Midbrain (tissue), 1 donor: ENCODE results near the gene NKX6-2.
"Not testable (repeated sequence)": the region's sequence is repeated elsewhere in the genome, so short reads cannot be mapped to it uniquely, and the experiment has no call there.

ENCODE experiments used
- DNase-seq: peaks from one replicate; lab custom pipeline; 2025; lab: John Stamatoyannopoulos, UW

NKX6-2 gene

DNA sequence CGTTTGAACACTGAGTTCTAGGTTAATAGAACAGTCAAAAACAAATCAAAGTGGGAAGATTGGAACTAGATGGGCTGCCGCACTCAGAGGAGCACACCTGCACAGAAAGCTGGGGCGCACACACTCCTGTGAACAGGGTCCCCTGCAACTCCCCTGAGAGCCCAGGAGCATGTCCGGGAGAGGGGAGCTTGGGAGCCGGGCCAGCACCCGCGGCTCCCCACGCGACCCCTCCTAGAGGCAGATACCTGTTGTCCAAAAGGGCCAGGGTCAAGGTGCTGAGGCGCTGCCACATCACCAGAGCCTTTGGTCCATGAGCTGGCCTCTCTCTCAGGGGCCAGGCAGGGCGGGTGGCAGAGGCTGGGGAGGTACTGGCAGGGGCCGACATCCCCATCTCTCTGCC is 5.6 kb downstream of the NKX6-2 start:
- no peak for DNase-seq

DNA sequence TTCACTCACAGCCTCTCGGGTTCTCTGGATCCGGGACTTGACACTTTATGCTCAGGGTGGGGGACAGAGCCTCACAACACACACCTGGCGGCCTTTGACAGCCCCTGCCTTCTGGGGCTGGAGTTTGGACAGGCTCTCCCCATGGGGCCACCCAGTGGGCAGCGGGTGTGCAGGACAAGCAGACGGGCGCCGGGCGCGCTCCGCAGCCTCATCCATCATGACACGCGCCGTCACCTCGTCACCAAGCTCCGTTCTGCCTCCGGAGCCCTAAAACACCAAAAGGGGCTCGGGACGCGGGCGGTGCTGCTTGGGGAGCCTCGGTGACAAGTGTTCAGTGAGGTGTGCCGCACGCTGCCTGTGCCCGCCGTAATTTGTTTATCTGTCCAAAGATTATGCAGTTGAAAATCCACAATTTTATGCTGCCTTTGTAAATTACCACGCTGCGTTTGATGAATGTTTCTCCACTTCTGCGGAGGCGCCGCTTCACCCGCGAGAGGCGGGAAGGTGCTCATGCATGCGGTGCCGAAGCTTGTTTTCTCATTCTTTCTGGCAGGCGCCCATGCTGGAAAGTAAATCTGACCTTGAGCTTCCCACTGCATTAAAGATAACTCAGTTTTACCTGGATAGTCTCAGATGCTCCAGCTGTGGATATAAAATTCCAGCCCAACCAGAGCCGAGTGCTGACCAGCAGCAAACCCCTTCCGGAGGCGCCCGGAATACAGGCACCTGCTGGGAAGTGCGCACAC is 6.2 kb downstream of the NKX6-2 start:
- DNase-seq, result no peak

DNA sequence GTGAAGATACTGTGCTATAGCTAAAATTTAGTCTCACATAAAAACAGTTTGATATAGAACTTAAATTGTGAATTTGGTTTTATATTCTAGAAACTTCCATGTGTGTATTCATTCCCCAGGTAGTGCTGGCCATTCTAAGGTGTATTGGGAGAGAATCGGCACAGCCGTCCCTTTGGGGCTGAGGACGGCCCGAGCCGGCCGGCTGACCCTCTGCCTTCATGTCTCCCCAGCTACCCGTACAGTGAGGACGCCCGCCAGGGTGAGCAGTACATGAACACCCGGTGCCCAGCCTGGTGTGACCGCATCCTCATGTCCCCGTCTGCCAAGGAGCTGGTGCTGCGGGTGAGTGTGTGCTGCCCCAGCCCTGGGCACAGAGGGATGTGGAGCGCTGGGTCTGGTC is 8.5 kb downstream of the NKX6-2 start:
- DNase-seq, result no peak

DNA sequence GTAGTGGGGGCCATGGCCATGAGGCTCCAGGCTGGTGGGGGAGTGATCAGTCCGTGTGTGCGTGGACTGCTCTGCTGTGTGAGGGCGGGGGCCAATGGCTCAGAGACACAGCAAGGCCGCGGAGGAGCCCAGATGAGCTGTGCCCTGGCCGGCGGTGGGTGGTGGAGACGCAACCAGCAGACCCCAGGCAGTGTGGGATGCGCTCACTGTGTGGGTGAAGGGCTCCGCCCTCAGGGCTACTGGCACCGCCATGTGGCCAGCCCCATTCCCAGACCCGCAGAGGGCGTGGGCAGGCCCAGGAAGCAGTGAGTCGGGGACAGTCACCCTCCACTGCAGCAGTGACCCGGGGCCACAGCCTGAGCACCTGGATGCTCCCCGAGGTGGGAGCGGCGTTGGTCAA is 9.1 kb downstream of the NKX6-2 start:
- DNase-seq, result no peak

DNA sequence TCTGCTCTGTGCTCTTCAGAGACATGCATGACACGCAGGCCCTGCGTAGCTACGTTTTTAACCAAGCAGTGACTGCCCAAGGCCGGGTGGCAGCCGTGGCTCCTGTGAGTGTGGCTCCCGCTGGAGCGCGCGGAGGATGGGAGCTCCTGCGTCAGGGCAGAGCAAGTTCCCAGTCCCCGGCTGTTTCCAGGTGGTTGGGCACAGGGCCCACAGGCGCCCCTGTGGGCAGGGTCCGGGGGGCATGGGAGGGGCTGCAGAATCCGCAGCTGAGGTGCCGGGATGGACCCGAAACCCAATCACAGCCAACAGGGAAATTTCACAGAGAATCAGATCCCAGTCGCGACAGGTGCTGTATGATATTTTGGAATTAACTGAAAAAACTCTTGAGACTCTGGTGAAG is 9.8 kb downstream of the NKX6-2 start:
- no peak for DNase-seq

DNA sequence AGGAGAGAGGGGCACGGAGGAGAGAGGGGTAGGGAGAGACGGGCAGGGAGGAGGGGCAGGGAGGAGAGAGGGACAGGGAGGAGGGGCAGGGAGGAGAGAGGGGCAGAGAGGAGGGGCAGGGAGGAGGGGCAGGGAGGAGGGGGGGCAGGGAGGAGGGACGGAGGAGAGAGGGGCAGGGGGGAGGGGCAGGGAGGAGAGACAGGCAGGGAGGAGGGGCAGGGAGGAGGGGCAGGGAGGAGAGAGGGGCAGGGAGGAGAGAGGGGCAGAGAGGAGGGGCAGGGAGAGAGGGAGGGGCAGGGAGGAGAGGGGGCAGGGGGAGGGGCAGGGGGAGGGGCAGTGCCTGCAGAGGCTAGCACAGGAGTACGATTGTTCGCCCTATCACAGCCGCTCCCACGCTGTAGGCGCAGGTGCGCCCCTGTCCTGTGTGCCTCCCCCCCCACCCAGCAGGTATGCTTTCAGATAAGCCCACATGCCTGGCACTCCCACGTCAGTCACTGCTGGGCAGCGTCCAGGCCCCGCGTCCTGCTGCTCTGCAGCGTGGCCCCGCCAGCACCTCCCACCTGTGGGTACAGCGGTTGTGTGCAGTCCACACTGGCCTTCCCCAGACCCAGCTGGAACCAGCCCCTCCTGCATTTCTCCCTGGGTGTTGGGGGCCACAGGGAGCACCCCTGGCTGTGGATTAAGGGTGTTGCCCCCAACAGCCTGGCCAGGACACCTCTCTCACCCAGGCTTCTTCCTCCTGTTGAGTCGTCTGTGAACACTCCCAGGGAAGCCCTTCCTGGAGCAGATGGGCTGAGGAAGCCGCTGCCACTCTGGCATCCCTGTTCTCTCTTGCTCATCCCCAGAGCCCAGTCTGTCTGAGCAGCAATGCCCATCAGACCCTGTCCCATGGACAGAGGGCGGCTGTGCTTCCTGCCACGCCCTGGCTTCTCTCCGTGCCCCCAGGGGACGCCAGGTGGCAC is 10.8 kb downstream of the NKX6-2 start:
- DNase-seq, result peak; percentile 90

DNA sequence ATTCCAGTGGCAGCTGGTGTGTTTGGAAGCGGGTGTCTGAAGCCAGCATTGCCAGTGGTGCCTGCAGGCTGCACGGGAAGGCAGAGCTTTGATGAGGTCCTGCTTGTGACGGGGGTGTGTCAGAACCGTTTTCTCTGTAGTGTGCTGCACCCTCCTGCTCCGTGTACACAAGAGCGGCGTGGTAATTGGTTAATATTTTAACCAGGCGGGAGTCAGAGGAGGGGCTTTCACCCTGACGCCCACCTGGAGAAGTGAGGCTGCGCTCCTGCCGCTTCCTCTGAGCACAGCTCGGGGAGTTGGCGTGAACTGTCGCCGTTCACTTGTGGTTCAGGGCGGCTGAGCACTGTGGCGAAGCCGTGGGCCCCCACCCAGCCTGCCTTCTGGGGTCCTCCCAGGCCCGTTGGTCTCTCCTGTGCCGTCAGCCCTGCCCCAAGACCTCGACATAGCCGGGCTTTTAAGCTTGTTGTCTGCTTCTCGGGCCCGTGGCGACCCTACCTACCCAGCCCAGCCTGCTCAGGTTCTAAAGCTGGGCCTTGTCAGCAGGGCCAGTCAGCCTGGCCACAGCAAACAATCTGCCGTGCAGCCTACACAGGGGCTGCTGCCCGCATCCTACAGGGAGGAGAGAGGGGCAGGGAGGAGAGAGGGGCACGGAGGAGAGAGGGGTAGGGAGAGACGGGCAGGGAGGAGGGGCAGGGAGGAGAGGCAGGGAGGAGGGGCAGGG is 11.6 kb downstream of the NKX6-2 start:
- DNase-seq, result no peak

DNA sequence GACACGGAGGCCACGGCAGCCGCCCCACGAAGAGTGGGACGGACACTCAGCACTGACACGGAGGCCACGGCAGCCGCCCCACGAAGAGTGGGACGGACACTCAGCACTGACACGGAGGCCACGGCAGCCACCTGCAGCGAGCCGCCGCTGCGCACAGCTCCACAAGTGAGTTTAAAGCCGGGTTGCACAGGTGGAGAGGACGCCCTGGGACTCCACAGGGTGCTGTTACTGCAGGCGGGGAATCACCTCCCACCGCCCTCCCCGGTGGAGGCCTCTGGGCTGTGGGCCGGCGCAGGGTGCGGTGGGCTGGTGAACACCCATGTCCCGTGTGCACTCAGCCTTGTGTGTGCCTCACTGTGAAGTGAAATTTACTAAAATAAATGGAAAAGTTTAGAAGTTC is 13.1 kb downstream of the NKX6-2 start:
- DNase-seq, result not testable (repeated sequence)

DNA sequence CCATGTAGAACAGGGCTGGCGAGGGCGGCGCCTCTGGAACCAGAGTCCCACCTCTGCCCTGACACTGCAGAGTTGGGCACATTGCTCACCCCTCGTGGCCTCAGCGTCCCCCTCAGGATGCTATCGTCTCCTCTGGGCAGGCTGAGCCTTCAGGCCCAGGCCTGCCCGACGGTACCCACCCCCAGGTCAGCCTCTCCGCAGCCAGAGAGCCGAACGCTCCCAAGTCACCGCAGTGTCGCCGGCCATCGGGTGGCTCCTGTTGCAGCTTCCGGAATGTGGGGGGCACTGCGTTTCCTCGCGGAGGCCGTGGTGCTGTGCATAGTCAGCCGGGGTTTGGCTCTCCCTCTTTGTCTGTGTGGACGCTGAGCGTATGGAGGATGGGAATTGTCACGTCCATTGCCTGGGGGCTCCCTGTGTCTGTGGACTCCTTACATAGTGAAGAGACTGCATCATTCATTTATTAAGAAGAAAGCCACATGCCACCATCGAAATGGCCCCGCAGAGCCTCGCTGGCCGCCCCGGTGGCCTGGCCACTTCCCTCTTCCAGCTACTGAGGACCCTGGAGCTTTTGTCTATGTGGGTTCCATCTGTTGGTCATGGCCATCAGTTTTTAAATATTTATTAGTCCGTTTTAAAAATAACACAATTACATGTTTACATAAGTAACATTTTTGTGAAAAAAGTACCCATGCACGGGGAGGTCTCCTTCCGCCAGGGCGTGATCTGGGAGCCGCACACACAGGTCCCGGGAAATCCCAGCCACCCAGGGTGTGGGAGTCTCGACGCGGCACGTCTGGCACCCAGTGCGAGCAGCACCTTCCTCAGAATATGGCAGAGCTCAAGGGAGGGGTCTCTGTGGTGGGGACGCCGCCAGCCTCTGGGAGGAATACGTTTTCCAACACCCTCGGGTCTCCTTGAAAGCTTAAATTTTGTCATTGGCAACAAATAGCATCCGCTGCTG is 15.6 kb downstream of the NKX6-2 start:
- DNase-seq, result no peak

DNA sequence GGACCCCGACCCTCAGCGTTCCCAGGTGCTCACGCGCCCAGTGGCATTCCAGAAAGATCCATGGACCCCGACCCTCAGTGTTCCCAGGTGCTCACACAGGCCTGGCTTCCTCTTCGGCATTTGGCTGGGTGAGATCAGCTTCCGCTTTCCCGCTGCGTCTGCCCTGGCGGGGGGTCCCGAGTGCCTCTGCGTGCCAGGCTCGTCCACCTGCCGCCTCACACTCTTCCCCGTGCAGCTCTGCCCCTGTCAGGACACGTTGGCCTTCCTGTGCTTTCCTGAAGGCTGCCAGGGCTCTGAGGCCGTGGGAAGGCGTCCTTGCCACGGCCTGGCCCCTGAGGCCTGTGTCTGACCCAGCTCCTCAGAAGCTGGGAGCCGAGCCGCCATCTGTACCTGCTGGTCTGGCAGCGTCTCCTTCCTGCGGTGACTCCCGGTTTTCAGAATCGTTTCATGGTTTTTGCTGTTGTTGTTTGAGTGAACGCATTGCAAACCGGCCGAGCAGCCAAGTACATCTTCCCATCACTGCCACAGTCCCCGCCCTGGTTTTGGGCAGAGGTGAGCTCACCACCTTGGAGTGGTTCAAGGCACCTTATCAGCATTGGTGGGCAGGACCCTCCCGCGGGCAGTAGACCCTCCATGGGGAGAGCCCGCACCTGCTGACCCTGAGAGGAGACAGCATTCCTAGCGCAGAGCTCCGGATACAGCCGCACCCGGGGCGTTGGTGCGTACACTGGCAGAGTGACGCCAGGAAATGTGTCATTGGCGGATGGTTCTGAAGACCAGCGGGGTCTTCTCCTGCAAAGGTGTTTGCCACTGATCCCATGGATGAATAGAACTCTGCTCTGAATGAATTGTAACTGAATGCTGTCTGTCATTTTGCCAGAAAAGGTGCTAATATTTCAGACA is 17.4 kb downstream of the NKX6-2 start:
- no peak for DNase-seq

DNA sequence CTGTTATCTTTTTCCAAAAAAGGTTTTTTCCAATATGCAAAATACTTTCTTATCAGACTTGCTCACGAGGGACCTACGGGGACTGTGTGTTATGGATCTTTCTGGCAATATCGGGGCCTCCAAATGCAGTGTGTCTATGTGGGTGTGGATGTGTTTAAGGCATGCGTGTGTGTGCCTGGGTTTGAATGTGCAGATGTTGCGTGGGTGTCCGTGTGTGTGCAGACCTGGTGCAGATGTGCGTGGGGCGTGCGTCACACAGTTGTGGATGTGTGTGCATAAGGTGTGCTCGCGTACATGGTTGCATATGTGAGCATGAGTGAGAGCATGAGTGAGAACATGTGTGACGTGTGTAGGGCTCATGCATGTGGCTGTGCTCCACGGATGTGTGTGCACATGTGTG is 19.7 kb downstream of the NKX6-2 start:
- no peak for DNase-seq

DNA sequence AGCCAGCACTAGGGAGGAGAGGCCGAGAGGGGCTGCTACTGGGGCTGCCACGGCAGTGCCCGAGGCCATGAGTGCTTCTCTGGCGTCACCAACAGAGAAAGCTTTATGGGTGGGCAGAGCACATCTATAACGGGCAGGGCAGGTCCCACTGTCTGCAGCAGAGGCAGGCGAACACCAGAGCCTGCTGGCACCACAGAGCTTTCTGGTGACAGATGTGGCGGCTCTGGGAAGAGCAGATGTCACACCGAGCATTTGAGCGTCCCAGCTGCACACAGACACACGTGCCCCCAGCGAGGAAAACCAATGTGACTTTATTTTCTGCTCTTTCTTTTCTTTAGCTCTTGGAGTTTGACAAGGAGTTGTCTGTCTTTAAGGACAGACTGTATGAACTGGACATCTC is 20.5 kb downstream of the NKX6-2 start:
- DNase-seq, result peak; percentile 40

DNA sequence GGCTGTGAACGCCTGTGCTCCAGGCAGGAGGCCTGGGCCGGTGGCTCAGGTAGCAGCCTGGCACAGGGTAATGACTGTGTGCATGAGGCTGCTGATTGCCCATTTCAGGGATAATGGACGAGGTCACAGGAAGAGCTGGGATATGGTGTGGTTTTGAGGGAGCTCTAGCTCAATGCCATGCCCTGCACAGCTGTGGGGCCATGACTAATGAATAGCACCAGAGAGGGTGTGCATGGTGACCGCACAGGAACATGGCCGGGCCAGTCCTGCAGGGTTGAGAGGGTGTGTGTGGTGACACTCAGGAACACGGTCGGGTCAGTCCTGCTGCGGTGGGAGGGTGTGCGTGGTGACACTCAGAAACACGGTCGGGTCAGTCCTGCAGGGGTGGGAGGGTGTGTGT is 21.8 kb downstream of the NKX6-2 start:
- no peak for DNase-seq

DNA sequence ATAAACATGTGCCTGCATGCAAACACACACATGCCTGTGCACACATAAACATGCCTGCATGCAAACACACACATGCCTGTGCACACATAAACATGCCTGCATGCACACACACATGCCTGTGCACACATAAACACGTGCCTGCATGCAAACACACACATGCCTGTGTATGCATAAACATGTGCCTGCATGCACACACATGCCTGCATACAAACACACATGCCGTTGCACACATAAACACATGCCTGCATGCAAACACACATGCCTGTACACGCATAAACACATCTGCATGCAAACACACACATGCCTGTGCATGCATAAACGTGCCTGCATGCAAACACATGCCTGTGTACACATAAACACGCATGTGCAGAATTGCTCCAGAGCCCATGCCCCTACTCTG is 22.4 kb downstream of the NKX6-2 start:
- no peak for DNase-seq

DNA sequence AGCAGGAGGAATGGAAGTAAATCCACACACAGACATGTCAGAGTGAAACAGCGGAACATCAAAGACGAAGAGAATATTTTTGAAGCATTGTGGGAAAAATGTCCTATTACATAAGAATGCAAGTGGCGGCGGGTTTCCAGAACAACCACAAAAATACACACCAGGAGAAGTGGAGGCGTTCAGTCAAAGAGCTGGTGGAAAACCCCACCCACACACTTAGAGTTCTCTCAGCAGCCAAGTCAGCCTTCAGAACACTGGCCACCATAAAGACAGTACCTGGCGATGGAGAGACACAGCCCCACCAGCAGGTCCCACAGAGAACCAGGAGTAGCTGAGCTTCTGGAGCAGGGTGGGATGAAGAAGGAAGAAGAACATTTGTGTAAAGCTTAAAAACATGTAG is 23.7 kb downstream of the NKX6-2 start:
- DNase-seq, result no peak

DNA sequence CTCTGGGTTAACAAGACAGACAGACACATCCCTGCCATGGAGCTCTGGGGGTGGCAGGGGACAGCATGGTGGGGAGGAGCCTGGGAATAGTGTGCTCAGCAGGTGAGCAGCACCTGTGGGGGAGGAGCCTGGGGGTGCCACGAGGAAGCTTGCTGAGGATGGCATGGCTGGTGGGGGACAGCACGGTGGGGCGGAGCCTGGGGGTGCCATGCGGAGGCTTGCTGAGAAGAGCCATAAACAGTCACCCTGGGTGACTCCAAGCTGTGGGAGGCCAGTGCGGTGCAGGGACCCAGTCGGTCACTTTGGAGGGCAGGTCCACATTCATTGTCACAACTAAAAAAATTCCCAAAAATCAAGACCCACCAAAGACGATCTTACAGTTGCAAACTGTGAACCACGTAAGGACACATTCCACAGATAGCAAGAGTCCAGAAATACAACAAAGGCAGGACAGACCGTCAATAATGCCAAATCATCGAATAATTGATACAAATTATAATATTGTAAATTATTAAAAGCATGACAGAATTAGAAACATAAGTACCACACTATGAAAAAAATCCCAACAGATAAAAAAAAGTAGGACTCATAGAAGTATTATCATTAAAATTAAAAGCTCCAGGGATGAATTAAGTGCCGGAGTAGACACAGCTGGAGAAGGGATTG is 24.4 kb downstream of the NKX6-2 start:
- DNase-seq, result no peak

DNA sequence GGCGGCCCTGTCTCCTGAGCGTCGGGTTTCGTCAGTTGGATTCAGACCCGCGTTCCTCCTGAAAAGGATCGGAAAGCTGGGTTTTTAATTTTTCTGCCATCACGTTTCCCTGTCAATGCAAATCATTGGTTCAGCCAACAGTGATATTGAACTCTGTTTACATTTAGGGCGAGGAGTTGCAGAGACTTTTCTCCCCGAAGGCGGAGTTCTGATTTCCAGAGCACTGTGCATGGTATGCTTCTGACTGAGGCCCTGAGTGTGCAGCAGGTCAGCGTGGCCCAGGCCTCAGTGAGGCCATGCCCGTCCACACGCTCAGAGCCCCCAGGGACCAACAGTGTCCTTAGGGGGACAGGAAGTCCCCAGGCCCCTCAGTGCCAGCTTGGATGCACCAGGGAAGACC is 27.1 kb downstream of the NKX6-2 start:
- DNase-seq, result no peak

DNA sequence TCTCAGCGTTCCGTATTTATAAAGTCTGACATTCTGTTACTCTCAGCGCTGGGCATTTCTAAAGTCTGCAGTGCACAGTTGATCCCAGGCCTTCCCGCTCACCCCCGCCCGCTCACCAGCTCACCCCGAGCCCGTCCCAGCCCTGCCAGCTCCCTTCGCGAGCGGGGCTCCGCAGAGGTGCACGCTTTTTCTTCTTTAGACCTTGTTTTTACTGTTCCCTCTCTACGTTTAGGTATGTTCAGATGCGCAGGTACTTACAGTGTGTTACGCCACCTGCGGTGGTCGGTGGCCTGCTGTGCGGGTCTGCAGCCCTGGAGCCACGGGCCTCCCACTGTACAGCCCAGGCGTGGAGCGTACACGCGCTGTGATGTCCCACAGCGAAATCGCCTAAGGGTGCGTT is 28.8 kb downstream of the NKX6-2 start:
- no peak for DNase-seq

DNA sequence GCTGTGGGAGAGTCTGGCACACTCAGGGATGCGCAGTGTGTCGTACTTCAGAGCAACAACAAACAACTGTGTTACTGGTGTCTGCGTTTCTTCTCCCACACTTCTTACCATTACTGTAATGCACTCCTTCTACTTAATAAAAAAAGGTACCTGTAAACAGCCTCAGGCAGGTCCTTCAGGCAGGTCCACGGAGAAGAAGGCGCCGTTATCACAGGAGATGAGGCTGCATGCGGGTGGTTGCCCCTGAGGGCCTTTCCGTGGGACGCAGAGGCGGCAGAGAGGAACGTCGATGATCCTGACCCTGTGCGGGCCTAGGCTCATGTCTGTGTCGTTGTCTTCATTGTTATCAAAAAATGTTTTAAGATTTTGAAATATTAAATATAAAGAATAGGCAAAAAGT is 29.4 kb downstream of the NKX6-2 start:
- no peak for DNase-seq

DNA sequence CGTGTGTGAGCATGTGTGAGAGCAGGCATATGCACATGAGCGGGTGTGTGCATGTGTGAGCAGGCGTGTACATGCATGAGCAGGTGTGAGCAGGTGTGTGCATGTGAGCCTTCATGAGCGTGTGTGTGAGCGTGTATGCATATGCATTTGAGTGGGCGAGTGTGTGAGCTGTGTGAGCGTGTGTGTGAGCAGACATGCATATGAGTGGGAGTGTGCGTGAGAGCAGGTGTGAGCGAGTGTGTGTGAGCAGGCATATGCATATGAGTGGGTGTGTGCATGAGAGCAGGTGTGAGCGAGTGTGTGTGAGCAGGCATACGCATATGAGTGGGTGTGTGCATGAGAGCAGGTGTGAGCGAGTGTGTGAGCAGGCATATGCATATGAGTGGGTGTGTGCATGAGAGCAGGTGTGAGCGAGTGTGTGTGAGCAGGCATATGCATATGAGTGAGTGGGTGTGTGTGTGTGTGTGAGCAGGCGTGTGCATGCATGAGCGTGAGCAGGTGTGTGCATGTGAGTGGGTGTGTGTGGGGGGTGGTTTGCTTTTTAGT is 30.7 kb downstream of the NKX6-2 start:
- DNase-seq, result no peak
